NCI-H774 (cell line): ENCODE measurements around the gene HOXA3.

Experiments
- DNase-seq: peaks from one replicate; lab custom pipeline; 2025; lab: John Stamatoyannopoulos, UW

Gene HOXA3

DNA sequence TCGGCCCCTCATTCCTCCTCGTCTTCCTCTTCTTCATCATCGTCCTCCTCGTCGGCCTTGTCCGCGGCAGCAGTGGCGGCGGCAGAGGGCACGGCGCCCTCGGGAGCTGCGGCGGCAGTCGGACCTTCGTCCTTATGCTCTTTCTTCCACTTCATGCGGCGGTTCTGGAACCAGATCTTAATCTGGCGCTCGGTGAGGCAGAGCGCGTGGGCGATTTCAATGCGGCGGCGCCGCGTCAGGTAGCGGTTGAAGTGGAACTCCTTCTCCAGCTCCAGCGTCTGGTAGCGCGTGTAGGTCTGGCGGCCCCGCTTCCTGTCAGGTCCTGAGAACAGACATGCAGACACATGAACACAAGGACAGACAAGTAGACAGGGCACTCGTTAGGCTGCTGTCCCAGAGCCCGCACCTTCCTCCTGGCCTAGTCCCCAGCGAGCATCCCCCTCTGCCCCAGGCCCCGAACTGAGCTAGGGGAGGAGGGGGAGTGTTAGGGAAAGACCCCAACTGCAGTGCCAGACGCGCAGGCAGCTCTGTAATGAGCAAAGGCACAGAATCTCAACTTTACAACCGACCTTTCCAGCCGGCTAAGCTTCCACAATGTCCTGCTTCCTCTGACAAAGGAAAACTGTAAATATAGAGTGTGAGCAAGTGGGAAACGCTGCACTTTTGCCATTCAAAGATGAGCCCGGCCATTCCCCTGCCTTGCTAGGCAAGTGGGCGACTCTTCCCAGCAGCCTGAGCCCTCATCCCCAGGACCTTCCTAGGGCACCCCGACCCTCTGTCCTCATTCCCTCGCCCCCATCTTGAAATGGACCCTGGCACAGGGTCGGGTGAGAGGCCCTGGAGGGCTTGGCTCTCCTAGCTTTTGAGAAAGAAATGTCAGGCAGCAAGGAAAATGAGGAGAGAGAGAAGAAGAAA is 2.8 kb upstream of the HOXA3 start:
- no peak for DNase-seq

DNA sequence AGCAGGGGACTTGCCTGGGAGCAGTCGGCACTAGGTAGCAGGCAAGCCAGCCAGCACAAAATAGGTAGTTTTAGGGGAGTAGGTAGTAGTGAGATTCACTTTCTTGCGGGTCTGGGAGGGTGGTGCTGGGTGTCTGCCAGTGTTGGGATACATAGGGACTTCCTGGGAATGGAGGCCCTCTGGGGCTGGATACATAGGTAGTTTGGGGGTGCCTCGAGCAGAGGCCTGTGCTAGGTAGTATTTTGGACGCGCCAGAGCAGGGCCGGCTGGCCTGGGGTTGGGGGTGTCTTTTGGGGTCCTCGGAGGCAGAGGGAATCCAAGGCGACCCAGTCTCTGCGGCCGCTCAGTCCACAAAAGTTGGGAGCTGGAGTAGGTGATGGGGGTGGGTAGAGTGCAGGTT is 2.0 kb upstream of the HOXA3 start:
- DNase-seq = no peak

DNA sequence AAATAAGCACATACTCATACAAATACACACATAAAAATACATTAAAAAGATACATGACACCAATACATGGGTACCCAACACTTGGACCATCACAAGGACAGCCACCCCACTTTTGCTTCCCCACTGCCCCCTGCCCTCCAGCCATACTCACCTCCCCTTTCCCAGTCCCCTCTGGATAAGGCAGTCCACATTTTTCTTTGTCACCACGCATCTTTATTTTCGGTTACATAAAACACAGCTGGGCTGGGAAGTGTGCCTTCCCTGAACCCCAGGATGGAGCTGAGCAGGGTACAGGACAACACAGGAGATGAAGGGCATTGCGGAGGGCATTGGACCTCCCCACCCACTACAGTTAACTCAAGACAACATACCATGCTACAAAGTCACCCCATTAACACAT is 1.1 kb upstream of the HOXA3 start:
- no peak for DNase-seq

DNA sequence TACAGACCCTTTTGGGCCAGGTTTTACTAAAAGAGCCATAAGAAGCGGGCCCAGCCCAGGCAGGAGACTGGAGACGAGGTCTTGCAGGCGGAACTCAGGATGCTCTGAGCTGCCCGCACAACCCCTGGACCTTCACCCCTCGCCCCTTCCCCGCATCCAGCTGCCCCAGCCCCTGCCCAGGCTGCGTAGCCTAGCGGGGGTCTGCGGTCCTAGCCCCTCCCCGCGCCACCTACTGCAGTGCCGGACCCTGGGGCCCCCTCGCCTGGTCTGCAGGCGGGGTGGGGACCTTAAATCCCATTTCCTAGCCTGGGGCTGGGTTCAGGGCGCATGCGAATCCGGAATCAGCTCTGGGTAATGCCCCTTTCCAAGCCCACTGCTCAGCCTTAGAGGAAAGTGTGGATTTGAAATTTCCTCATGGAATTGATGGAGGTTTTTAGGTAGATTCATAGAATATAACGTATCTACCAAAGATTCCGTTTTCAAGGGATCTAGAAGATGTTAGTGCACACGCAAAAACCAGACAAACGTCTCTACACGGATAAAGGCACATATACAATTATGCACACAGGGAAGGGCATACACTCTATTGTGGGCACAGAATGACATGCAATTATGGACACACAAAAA is 546 bp upstream of the HOXA3 start:
- no peak for DNase-seq

DNA sequence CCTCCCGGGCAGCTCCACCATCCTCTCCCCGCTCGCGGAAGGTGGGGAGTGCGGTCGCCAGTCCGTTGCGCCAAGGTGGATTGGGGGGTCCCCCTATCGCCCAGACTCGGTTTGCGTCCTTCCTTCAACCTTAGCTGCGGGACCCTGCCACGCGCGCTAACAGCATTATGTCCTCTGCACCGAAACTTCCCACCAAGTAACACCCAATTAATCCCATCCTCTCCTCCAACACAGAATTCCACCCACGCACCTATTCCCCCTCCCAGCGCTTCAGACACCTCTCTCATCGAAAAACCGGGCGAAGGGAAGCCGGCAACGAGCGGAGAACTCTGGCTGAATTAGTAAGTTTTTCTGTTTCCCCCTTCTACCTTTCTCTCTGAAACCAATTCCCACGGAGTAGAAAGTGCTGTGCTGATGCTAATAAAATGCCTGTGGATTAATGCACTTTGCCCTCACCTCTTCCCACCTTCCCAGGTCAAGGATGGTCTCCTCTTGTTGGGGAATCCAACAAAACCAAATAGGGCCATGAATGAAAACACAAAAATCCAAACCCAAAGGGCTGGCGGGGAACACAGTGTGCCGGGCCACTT is 947 bp downstream of the HOXA3 start:
- DNase-seq = no peak

DNA sequence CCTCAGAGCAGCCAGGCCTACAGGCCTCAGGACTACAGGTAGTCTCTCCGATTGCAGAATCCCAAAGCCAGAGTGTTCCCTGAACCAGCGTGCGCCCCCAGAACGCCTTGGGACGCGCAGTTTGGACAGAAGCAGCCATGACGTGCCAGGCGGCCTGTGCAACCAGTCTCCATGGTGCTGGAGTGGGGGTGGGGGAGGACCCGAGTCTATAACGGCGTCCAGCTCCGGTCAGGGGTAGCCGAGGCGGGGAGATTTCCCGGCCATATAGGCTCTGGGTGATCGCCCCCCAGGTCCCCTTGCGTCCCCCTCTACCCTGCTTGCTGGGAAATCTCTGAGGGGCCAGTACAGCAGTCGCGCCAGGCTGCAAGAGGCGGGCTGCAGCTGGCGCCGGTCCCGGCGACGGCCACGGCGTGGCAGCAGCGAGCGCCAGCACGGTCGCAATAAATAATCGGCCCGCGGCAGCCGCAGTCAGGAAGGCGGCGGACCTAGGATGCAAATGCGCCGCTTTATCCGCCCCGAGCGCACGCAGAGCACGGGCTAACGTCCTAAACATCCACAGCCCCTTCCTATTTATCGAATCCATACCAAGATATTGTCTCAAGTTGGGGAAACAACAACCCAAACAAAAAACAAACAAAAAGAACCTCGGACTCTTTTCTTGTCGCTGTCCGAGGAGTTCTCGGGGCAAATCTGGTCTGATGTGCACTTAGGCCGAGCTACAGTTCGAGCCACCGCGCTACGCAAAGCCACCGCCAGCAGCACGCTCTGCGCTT is 1.6 kb downstream of the HOXA3 start:
- DNase-seq = peak; percentile 84

DNA sequence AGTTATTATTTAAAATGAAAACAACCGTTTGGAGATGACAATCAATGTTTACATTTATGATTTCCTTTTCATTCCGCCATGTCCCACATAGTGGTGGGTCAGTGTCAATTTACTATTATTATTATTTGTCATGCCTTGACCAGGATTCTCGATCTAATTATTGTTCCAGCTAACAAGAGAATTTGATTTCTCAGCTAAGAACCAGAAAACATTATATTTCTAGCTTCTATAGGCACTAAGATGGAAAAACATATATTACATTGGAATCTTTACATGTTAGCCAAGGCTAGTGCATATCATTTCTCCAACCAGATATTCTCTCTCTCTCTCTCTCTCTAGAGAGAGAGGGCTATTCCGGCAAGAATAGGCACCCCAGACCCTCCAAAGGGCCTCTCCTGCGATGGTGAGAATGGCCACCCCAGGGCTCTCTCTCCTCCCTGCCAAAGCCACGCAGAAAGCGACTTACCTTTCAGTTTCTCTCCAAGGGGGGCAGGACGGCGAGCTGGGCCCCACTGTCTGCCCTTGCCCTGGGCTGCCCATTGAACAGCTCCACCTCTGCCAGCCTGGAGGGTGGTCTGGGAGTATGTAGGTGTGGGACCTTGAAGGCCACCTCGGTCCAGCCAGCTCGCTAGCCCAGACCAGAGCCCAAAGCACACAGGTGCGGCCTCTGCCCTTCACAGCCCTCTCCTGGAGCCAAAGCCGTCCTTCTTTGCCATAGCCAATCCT is 2.4 kb downstream of the HOXA3 start:
- no peak for DNase-seq

DNA sequence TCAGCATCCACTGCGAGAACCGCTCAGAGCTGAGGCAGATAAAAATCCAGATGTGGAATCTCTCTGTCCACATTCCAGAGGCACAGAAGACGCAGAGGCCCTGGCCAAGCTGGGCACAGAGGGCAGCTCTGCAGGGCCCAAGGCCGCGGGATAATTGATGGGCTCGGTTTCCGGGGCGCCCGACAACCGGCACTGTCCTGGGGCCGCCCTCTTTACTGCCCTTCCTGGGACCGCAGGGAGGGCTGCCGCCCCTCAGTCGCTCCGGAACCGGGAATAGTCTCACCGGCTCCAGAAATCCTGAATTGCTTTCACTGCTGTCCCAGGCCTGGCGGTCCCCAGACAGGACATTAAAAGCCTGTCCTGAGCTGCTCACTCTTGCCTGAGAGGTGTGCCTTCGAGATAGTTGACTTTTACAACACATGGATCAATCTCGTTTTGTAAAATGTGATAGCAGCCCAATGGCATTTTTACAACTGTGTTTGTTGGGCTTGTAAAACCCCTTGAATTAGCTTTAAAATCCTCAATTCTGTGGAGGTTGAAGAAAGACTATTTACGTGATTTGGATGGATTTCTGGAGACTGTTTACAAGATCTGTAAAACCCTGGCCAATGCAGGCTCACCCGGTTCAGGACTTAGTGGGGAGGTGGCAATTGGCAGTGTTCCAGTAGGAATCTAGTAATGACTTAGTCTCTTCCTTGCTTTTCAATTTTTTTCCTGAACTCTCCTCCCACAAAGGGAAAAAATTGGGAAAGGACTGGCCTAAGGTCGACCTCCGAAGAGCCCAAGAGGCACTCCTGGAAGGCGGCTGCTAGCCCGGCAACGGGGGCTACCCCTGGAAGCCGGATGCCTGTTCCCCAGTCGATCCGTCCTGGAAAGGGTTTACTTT is 3.4 kb downstream of the HOXA3 start:
- DNase-seq = no peak

DNA sequence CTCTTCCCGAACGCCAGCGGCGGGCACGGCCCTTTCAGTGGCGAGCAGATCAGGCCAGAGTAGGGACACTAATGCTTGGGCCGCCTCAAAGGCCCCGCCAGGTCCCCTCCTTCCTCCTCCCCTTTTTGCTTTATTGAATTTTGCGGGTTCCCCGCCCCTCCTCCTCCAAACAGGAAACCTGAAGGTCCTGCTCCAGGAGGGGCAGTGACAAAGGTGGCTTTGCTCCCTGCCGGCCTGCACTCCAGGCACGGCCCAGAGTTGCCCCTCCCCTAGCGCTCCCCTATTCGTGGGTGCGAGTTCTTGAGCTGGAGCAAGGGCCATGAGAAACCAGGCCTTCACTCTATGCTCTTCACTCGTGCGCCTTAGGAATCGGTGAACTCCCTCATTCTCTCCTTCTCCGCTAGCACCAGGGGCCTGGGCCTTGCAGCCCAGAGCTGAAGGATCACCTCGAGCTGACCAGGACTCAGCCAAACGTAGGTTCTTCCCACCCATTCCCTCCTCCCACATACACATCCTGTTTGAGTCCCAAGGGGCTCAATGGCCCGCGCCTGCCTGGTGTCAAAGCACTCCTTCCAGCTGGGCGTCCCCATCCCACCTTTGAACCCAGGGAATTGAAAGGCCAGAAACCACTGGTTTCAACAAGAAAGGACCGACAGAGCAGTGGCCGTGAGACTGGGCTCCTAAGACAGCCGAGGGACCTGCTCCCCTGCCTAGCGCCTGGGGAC is 4.2 kb downstream of the HOXA3 start:
- DNase-seq = no peak

DNA sequence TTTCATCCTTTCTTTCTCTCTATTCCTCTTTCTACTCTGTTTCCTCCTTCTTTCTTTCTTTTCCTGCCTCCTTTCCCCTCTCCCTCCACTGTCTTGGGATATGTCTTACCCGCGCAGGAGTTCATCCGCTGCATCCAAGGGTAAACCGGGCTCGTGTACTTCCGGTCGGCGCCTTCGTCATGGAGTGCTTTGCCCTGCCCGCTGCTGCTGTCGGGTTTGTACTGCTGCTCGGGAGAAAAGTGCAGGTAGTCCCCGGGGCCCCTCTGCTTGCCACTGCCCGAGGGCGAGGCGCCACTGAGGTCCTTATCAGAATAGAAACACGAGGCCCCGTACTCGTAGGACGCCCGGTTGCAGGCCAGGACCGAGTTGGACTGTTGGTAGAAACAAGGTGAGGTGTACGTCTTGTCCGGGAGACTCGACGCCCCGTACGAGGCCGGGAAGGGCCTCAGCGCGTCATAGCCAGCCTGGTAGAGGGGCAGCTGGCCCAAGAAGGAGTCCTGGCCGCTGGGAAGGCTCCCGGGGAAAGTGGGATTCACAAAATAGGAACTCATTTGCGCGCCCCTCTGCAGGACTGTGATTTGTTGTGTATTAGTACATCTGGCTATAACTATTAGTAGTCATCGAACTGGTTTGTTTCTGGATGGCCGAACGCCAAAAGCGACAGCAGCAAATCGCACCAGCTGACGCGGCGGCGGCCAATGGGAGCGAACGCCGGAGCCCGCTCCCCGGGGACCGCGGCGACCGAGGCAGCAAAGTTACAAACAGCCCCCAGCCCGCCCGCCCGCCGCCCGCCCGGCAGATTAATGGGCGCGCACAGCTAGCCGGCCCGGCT is 5.0 kb downstream of the HOXA3 start, which contains the start of gene HOXA6:
Gene HOXA6, minus strand, starts transcription at position 576 of the 832 bp plus-strand sequence. Its CDS starts 25 bp downstream, at position 551.
- DNase-seq = no peak

DNA sequence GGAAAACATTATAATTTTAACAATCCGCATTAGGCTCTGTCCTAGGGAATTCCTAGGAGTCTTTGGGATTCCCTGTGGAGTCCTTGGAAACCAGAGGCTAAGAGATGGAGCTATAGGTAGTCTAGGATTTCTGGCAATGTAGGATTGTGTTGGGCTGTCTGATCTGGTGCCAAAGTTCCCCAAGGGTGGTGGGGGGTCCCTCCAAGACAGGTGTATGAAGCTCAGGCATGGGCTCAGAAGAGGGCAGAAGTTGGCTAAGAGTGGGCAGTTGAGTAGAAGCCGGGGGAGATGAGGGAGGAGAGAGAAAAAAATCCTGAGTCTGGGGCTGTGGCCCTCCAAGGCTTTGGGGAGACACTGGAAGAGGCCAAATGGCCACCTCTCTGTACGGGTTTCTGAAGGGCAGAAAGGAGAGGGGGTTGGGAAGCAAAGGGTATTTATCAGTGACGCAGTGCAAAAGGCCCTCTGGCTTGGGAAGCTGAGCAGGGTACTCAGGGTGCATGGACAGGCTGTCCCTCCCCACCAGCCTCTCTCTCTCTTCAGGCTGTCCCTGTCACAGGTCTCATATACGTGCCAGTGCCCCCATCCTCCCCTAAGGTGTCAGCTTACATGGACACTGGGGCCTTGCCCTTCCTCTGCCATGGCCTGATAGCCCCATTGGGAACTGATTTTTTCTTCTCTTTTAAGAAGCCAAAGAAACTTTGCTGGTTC is 5.7 kb downstream of the HOXA3 start:
- DNase-seq = no peak

DNA sequence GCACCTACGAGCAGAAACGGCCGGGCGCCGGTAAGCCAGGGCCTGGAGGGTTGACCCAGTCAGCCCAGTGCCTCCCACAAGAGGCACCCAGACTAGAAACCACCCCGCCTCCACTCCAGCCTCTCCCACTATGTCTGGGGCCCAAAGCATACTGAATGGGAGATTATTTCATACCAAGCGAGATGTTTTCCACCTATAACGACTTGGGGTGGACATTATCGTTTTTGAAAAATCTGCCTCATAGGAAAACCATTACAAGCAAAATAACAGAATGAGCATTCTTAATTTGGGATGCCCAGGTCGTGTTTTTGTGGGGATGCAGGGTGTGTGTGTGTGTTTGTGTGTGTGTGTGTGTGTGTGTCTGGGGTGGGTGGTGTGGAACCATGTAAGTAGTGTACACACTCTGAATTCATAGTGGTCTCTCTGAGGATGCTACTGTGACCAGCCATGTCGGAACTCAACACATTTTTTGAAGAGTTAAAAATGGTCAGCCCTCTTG is 6.4 kb downstream of the HOXA3 start:
- DNase-seq = no peak

DNA sequence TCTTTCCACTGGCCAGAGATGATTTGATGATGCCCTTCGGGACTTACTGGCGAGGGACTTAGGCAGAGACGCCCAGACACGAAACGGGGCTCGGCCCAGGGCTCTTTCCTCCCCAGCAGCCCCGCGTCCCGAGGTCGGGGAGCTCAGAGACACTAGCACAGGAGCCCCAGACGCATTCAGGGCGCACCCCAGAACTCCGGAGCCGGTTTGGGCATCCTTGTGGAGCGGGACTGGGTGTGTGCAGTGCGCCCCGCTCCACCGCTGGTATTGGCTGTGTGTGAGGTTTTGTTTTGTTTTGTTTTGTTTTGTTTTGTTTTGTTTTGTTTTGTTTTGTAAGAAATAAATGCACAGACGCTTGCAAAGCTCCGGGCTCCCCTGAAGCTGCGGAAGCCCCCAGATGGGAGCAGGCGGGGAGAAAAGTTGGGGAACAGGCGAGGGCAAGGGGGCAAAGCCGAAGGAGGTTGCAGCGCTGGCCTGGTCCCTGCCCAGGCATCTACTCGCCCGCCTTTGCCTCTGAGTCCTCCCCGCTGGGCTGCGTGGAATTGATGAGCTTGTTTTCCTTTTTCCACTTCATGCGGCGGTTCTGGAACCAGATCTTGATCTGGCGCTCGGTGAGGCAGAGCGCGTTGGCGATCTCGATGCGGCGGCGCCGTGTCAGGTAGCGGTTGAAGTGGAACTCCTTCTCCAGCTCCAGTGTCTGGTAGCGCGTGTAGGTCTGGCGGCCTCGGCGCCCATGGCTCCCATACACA is 7.0 kb downstream of the HOXA3 start:
- no peak for DNase-seq

DNA sequence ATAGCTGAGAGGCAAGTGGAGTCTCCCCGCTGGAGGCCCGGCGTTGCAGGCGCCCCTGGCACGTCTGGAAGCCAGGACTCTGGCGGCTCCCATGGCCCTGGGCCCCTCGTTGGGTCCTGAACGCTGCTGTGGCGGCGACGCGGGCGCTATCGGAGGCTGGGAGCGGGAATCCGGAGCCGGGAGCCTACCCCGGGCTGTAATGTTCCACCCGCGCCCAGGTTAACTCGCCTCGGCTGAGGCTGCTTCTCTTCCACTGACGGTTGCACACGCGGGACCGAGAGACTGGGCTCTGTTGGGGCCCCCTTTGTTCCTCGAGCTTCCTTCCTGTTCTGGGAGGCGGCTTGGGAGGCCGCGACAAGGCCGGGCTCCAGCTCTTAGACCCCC is 7.6 kb downstream of the HOXA3 start:
- no peak for DNase-seq

DNA sequence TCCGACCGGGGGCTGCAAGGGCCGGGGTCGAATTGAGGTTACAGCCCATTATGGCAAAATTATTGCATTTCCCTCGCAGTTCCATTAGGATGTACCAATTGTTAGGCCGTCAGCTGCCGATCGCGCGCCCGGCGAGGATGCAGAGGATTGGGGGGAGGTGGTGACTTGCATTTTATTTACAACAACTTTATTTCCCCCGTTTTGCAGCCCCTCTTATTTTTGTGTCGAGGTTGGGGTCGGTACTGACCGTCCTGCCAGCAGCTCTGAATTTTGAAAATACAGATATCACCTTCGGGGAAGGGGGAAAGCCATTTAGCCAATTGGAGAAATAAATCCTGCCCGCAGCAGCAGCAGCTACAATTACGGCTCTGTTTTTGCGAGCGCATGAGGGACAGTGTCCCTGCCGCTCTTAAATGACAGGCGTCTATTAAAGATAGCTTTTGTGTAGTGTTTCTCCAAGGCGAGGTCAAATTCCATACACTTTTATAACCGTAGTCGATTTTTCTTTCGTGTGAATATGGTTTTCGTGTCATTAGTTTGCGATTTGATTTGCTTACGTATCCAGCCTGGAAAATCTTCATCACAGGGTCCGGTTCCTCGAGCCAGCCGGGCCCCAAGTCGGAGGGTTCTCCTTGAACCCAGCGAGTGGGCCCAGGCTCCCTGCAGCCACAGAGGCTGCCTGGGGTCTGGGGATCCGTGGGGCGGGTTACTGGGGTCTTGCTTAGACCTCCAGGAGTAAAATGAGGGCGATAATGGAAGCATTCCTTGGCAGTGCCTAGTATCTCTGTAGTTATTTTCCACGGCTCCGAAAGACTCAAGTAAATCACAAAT is 8.2 kb downstream of the HOXA3 start:
- DNase-seq = no peak
